NCI-H774 (cell line): ENCODE measurements around the gene PLCH2.

ENCODE experiments used
- DNase-seq: peaks from one replicate; lab custom pipeline; 2025; lab: John Stamatoyannopoulos, UW

The PLCH2 gene

GRCh38 chr1:2501041-2501819, 25.1 kb downstream of the PLCH2 start:
- DNase-seq, result no peak

GRCh38 chr1:2501820-2502119, 25.7 kb downstream of the PLCH2 start:
- no peak for DNase-seq

GRCh38 chr1:2502210-2502609, 26.1 kb downstream of the PLCH2 start:
- no peak for DNase-seq

- no peak for DNase-seq
These were observed 26.8 kb downstream of the PLCH2 start for GRCh38 chr1:2502661-2503553.

DNA sequence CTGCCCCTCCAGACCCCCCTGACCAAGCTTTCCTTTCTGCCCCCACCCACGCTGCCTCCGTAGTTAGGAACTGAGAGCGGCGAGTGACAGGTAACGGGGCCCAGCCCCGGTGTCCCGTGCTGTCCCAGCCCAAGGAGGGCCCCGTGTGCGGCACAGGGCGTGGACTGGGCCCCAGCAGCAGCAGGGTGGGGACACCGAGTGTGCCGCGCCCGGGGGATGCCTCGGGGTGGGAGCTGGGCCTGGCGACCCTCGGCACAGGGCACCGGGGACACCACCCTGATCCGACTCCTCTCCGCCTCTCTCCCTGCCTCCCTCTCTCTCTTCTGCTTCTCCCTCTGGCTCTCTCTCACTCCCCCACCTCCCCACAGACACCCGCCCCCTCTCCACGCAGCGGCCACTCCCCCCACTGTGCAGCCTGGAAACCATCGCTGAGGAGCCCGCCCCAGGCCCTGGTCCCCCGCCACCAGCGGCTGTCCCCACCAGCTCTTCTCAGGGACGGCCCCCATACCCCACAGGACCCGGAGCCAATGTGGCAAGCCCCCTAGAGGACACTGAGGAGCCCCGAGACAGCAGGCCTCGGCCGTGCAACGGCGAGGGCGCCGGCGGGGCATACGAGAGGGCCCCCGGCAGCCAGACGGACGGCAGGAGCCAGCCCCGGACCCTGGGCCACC, 27.6 kb downstream of the PLCH2 start:
- DNase-seq, result no peak

- DNase-seq, result no peak
These were observed 28.3 kb downstream of the PLCH2 start for GRCh38 chr1:2504225-2504948.

DNA sequence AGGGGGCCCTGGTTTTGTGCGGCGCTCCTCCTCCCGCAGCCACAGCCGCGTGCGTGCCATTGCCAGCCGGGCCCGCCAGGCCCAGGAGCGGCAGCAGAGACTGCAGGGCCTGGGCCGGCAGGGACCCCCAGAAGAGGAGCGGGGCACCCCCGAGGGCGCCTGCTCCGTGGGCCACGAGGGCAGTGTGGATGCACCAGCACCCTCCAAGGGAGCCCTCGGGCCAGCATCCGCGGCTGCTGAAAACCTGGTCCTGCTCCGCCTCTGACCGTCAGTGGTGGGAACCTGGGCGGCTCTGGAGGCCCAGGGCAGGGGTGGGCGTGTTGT, 28.8 kb downstream of the PLCH2 start:
- no peak for DNase-seq

DNA sequence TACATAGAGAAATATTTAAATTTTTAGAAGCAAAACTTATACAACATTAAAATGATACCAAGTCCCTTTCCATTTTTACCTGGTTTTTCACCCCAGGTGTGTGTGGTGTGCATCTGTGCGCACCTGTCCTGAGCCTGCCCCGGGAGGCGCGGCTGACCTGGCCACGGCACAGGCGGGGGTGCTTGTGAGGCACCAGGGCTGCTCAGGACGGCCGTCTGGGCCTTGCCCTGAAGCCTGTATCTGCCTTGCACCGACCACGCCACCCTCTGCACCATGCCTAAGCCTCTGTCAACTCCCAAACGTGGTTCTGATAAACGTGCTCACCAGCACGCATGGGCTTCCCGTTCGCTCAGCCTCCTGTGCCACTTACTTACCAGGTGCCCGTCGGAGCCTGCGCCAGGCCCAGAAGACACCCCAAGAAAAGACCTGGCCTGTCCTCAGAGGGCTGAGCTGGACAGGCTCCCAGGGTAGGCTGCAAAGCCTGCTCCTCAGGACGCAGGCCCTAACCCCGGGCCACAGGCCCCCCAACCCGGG, 29.4 kb downstream of the PLCH2 start:
- no peak for DNase-seq

DNA sequence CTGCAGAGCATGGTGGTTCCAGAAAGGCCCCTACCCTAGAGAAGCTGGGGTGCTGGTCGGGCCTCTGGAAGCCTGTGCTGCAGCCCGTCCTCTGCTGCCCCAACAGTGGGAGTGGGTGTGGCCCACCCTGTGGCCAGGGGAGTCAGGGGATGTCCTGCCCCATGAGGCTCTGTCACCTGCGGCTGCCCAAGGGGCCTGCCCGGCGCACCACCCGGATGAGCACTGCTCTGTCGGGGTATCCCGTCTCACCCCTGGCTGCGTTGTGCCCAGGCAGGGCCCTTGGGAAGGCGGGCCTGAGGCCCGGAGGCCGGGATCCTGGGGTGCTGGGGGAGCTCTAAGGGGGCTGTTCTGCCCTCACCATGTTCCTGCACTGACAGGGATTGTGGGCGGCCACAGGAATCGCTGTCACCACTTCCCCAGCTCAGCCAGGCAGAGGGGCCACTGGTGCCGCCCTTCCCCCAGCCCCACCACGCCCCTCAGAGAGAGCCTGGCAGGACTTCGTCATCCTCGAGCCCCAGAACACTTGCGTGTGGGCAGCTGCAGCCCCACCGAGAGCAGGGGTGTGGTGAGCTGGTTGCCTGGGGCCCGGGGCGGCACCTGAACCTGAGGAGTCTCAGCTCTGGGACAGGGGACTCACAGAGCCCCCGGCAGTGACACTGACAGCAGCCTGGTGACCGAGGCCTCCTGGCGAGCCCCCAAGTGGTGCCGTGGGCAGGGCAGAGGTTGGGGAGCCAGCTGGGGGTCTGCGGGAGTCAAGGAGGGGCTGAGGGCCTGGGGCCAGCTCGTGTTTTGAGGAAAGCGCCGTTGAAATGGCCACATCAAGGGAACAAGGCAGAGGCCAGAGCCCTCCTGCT, 30.1 kb downstream of the PLCH2 start:
- no peak for DNase-seq

DNA sequence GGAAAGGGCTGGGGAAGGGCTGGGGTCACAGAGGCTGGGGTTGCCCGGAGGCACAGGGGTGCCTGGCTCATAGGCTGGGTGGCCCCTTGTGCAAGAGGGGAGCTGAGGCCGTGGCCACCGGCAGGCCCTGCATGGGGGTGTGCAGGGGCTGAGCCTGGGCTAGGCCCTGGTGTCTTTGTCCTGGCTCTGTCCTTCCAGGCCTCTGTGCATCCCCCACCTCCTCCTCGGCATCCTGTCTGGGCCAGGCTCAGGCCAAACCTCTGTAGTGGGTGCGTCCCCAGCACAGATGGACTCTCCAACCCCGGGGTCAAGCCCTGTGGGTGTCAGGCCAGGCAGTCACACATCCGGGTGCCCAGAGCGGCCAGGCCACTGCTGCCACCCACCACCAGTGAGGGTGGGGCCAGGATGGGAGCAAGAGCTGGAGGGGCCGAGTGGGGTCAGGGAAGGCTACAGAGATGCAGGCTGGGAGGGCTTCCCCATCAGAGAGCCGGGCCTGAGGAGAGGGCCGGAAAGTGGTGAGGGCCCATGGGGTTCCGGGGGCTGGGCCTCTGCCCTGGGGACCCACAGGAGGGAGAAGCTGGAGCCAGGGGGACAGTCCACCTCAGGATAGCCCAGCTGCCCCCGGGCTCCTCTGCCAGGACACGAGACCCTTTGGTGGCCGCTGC, 30.9 kb downstream of the PLCH2 start:
- no peak for DNase-seq

- no peak for DNase-seq
These were observed 31.7 kb downstream of the PLCH2 start for GRCh38 chr1:2507744-2508155.

GRCh38 chr1:2508180-2508579, 32.1 kb downstream of the PLCH2 start:
- no peak for DNase-seq

GRCh38 chr1:2508751-2509150, 32.7 kb downstream of the PLCH2 start:
- no peak for DNase-seq

DNA sequence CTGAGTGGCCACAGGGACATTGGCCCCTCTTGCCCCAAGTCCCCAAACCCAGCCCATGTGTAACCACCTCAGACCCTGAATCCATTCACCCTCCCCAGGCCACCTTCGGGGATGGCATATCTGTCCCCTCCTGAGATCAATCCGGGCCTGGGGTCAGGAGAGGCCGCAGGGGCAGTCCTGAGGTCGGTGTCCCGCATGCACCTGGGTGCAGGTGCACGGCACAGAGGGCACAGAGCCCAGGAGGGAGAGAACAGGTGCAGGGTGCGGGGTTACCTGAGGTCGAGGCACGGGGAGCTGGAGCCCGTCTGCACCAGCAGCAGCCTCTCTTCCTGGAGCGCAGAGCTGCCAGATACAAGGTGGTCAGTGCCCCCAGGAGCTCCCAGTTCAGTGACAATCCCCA, 33.5 kb downstream of the PLCH2 start:
- DNase-seq, result no peak

DNA sequence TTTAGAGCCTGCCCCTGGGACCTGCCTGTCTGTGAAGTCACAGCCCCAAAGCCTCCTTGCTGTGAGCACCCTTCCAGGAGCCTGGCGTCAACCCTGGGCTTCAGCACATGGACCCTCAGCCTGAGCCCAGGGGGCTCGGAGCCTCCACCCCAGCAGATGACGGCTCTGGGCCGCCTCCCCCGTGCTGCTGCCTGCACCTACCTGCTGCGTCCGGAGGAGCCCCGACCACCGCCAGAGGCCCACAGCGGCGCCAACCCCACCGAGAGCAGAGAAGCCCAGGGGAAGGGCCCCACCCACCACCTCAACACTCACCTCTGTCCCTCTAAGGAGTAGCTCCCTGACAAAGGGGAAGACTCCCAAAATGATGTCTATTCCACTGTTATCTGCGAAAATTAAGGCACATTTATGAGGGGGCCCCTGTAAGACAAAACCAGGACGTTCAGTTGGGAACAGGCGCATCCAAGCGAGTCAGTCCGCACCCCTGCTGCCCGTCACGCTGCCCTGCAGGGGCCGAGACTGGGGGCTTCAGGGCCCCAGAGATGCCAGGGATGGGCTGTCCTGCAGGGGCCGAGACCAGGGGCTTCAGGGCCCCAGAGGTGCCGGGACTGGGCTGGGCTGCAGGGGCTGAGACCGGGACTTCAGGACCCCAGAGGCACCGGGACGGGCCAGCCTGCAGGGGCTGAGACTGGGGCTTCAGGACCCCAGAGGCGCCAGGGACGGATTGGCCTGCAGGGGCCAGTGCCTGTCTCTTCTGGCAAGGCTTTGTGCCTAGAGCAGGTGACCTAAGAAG, 34.5 kb downstream of the PLCH2 start:
- DNase-seq, result no peak

DNA sequence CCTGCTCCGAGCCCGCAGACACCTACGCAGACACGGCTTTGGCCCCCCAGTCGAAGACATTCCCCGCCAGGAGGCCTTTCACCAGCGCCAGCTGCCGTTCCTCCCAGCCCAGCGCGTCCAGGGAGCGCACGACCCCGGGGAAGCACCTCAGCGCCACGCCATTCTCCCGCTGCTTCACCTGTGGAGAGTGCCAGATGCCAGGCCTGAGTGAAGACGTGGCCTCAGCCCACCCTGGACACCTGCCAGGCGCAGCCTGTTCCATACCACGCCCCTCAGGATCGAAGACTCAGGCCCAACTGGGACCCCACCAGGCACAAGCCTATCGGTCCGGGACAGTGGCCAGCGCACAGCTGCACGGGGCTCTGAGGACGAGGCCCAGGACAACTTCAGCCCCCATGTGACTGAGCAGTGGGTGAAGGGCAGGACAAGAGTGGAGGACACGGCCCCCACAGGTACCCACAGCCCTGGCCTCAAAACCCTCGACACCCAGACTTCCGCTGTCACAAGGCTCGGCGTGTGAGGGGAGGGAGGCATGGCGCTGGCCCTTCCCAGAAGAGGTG, 36.9 kb downstream of the PLCH2 start:
- DNase-seq, result no peak

GRCh38 chr1:2513939-2514652, 38.0 kb downstream of the PLCH2 start:
- DNase-seq, result no peak

DNA sequence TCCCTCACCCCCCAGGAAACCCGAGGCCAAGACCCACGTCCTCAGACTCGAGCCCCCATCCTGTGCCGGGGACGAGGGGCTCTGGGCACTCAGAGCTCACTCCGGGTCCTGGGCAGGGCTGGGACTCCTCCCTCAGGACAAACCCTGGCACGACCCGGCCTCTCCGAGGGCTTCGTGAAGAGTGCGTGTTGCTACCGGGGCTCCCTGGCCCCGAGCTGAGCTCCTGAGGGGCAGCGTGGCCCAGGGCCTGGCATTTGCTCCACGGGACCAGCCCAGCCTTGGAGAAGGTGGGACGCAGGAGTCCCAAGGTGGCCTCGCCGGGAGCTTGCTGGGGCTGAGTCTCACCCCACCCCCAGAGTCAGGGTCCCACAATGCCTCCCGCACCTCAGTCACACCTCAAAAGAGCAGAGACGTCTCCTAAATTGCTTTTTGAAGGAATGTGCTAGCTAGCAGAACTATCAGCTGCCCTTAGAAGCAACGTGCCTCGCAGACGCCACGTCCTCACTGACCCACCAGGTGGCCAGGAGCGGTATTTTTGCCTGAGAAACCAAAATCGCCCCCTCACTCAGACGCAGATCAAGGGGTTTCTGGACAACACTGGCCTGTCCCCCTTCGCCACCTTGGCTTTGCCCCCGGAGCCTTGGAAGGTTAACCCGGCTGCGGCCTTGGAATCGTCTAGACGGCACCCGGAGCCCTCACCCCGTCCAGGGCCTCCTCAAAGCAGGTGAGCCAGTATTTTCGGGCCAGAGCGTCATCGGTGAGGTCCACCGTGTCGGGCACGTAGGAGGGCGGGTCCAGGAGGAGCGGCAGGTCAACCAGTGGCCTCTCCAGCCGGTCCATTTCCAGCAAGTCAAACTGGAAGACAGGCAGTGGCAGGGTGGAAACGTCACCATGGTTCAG, 39.0 kb downstream of the PLCH2 start:
- no peak for DNase-seq
